HEK293T (cell line): Measurements from ENCODE around the gene OR4D9.

Experiments used
- ARNT ChIP-seq: fragments of 450-650 bp; IDR thresholded peaks from 2 replicates; pipeline ENCODE4 v1.6.1; 2017; ENCODE audit warnings: mild to moderate bottlenecking
- BHLHE40 ChIP-seq: fragments of 450-650 bp; IDR thresholded peaks from 2 replicates; pipeline ENCODE4 v1.6.1; 2016; ENCODE audit warnings: mild to moderate bottlenecking, moderate library complexity, borderline replicate concordance
- CTBP1 ChIP-seq: fragments of 450-650 bp; IDR thresholded peaks from 2 replicates; pipeline ENCODE4 v1.6.1; 2016; ENCODE audit warnings: borderline replicate concordance
- ELF4 ChIP-seq: fragments of 450-650 bp; IDR thresholded peaks from 2 replicates; pipeline ENCODE4 v1.6.1; 2017; ENCODE audit warnings: antibody characterized with exemption
- FOXA1 ChIP-seq: fragments of 450-650 bp; IDR thresholded peaks from 2 replicates; pipeline ENCODE4 v1.6.1; 2016; ENCODE audit warnings: mild to moderate bottlenecking
- FOXK2 ChIP-seq: fragments of 450-650 bp; IDR thresholded peaks from 2 replicates; pipeline ENCODE4 v1.6.1; 2016; ENCODE audit warnings: mild to moderate bottlenecking
- FOXM1 ChIP-seq: fragments of 450-650 bp; IDR thresholded peaks from 2 replicates; pipeline ENCODE4 v1.6.1; 2017; ENCODE audit warnings: mild to moderate bottlenecking, borderline replicate concordance
- HDGF ChIP-seq: fragments of 450-650 bp; IDR thresholded peaks from 2 replicates; pipeline ENCODE4 v1.6.1; 2017; ENCODE audit warnings: antibody characterized with exemption, borderline replicate concordance
- NFRKB ChIP-seq: fragments of 450-650 bp; IDR thresholded peaks from 2 replicates; pipeline ENCODE4 v1.6.1; 2016; ENCODE audit warnings: mild to moderate bottlenecking, moderate library complexity
- PKNOX1 ChIP-seq: fragments of 450-650 bp; IDR thresholded peaks from 2 replicates; pipeline ENCODE4 v1.6.1; 2016
- TARDBP ChIP-seq: fragments of 450-650 bp; IDR thresholded peaks from 2 replicates; pipeline ENCODE4 v1.6.1; 2016

- TF ChIP-seq PKNOX1 (no peak), FOXM1 (no peak), HDGF (no peak), NFRKB (no peak), BHLHE40 (no peak), CTBP1 (no peak), ARNT (no peak), FOXA1 (no peak), FOXK2 (no peak), ELF4 (no peak), TARDBP (no peak)
Observed at GRCh38 chr11:59534676-59535075, 23.3 kb downstream of the OR4D9 start.
